Fibroblast of villous mesenchyme (primary cell): ENCODE data around the gene RAP1GAP. TPM values are rescaled to one million over a fixed set of nuclear protein-coding genes. Genes with fewer than 3 reads are reported as not detected.
A peak's percentile ranks its signal among the peaks of the same experiment; 100 is the strongest.

ENCODE experiments used
- DNase-seq: peaks from one replicate; pipeline ENCODE4 v3.0.0-alpha.2; 2010; ENCODE audit warnings: low read depth
- H3K4me3 ChIP-seq: 2 replicates; pipeline ENCODE4 v1.5.1; 2011; ENCODE audit warnings: low read depth, mild to moderate bottlenecking, low read length
- total RNA-seq: library from RNA; depleted of rRNA; stranded (reverse); fragments of >200 nt; gene quantifications from 2 replicates; pipeline ENCODE4 v1.2.3, GENCODE V29; 2012
- TF ChIP-seq, protein P1 (sequence below): IDR thresholded peaks from 2 replicates; pipeline ENCODE4 v1.5.1; 2012; ENCODE audit warnings: low read depth, mild to moderate bottlenecking, low read length; ENCODE audit not compliant: insufficient read depth

Gene RAP1GAP
- total RNA-seq, 1 donor, result under 0.01 TPM

DNA sequence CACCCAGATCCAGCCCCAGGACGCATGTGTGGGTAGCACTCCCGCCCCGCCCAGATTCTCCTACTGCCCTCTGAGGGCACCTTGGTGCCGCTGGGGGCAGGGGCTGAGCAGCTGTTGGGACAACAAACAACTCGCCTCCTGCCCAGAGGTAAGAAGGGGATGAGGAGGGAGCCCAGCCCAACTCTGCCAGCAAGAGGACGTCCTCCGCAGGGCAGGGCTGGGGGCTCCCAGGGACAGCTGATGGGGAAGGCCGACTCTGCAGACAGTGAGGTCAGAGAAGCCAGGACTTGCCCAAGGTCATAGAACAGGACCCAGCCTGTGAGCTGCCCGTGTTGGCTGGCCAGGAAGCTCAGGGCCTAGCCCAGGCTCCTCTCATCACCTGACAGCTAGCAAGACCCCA, 18.8 kb downstream of the RAP1GAP start:
- no peak for DNase-seq
- TF ChIP-seq, protein P1, sequence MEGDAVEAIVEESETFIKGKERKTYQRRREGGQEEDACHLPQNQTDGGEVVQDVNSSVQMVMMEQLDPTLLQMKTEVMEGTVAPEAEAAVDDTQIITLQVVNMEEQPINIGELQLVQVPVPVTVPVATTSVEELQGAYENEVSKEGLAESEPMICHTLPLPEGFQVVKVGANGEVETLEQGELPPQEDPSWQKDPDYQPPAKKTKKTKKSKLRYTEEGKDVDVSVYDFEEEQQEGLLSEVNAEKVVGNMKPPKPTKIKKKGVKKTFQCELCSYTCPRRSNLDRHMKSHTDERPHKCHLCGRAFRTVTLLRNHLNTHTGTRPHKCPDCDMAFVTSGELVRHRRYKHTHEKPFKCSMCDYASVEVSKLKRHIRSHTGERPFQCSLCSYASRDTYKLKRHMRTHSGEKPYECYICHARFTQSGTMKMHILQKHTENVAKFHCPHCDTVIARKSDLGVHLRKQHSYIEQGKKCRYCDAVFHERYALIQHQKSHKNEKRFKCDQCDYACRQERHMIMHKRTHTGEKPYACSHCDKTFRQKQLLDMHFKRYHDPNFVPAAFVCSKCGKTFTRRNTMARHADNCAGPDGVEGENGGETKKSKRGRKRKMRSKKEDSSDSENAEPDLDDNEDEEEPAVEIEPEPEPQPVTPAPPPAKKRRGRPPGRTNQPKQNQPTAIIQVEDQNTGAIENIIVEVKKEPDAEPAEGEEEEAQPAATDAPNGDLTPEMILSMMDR, result no peak
- H3K4me3 ChIP-seq, result no peak overlapping the region

DNA sequence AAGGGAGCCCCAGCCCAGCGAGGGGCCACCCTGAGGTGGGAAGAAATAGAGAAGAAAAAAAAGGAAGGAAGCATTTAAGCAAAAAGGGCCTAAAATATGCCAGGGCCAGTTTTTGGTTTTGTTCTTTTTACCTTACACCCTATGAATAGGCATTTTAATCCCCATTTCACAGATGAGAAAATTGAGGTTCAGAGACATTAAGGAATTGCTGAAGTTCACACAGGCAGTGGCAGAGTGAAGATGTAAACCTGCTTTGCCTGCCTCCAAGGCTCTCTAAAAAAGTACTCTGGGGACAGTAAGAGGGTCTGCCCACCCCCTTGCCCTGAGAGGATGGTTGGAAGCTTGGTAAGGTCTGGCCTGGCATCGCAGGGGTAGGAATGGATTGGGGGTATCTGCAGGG, 19.8 kb downstream of the RAP1GAP start:
- DNase-seq, result no peak
- H3K4me3 ChIP-seq, result no peak overlapping the region
- TF ChIP-seq, protein P1, result no peak

DNA sequence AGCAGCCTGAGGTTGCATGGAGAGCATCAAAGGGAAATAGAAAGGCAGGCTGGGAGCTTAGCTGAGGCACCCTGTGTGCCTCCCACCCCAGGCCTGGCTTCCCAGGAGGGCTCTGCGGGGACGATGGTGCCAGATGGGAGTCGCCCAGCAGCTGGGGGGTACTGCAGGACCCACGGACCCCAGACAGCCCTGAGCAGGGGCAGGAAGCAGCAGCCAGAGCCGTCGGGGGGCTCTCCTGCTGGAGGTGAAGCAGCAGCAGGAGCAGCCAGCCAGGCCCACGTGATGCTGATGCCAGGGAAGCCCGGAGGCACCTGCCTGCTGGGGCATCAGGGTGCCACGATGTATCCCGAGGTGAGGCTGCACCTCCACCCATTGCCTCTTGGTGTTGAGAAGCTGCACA, 20.4 kb downstream of the RAP1GAP start:
- no peak overlapping the region for H3K4me3 ChIP-seq
- TF ChIP-seq, protein P1, result no peak
- DNase-seq, result no peak

DNA sequence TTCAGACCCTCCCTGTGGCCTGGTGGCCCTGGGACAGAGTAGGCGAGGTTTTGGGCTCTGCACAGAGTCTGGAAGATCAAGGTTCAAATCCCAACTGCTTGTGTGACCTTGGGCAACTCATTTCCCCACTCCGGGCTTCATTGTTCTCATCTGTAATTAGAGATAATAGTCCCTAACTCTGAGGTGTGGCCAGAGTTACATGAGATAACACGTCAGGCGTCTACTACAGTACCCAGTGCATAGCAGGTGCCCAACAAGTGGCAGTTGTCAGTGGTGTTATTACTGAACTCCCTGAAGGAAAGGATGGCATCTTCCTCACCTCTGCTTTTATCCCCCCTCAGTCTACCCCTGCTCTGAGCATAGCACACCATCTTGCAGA, 20.8 kb downstream of the RAP1GAP start:
- no peak overlapping the region for H3K4me3 ChIP-seq
- TF ChIP-seq, protein P1, result no peak
- no peak for DNase-seq

DNA sequence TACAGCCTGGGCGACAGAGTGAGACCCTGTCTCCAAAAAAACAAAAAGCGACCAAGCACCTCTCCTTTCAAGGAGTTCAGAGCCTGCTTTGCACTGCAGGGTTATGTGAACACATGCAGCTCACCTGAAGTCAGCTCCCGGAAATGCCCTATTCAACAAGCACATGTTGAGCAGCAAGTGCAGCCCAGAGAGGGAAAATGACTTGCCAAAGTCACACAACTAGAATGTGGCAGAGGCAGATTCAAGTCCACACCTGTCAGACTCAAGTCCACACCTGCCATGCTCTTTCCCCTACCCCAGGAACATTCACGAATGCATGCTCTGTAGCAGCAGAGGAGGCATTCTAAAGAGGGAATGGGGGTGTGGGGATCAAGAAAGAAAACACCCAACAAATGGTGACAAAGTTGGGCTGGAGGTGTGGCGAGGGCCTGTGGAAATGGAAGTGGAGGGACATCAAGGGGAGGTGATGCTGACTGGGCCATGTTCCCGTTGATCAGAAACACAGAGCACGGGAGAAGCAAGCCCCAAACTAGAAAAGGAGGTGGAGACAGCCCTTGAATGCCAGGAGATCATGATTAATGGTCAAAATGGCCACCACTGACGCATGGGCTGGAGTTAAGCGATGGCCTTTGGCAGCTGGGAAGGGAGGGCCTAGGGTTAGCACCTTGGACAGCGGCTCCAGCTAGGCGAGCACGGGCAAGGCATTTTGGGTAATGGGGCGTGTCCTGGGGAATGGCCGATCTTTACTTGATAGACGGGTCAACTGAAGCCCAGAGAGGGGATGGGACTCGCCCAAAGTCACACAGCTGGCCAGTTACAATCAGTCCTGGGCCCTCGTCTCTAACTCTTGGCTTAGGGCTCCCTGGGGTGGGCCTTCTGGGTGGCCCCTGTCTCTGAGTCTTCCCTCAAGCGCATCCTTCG, 21.5 kb downstream of the RAP1GAP start:
- TF ChIP-seq, protein P1, result no peak

DNA sequence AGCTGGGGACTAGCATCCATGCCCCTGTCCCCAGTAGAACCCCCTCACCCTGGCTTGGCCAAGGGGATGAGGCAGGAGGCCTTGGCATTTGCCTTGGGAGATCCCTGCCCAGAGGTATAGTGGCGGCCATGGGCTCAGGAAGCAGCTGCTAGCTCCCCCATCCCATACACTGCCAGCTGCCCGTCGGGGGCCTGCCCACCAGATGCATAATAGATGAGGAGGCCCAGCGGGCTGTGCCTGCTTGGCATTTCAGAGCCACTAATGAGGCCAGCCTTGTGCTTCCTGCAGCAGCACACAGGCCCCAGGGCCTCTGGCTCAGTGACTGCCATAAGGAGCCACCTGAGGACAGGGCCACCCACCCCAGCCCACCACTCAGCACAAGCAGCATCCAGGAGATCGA, 23.6 kb downstream of the RAP1GAP start:
- TF ChIP-seq, protein P1, result no peak
- no peak overlapping the region for H3K4me3 ChIP-seq
- DNase-seq, result no peak

More for the DNA sequence above, 21.5 kb downstream of the RAP1GAP start:
- no peak overlapping the region for H3K4me3 ChIP-seq
- peak; percentile 54 for DNase-seq
